GM15510 (cell line): ENCODE results near the gene VILL.

ENCODE experiments used
- POLR2A ChIP-seq: IDR thresholded peaks from 3 replicates; pipeline ENCODE4 v1.6.1; 2011; ENCODE audit warnings: borderline replicate concordance; ENCODE audit not compliant: insufficient read length; ENCODE audit errors: extremely low read depth

VILL gene

GRCh38 chr3:37955918-37956707 is 34.5 kb upstream of the VILL start:
- no peak for TF ChIP-seq POLR2A

- no peak for TF ChIP-seq POLR2A
Observed at GRCh38 chr3:37956723-37957538, 33.7 kb upstream of the VILL start.

GRCh38 chr3:37957539-37957936 is 33.0 kb upstream of the VILL start:
- no peak for TF ChIP-seq POLR2A

- TF ChIP-seq POLR2A = no peak
Observed at GRCh38 chr3:37961622-37962431, 28.8 kb upstream of the VILL start.

- TF ChIP-seq POLR2A = no peak
Observed at GRCh38 chr3:37963016-37963415, 27.6 kb upstream of the VILL start.

- no peak for TF ChIP-seq POLR2A
Observed at GRCh38 chr3:37963635-37964034, 27.0 kb upstream of the VILL start.

GRCh38 chr3:37964146-37964545 is 26.4 kb upstream of the VILL start:
- TF ChIP-seq POLR2A = no peak

- no peak for TF ChIP-seq POLR2A
Observed at GRCh38 chr3:37964716-37965115, 25.9 kb upstream of the VILL start.

- no peak for TF ChIP-seq POLR2A
Observed at GRCh38 chr3:37967260-37967881, 23.2 kb upstream of the VILL start.

- TF ChIP-seq POLR2A = no peak
Observed at GRCh38 chr3:37968199-37968598, 22.4 kb upstream of the VILL start.

GRCh38 chr3:37968813-37969595 is 21.6 kb upstream of the VILL start:
- TF ChIP-seq POLR2A = no peak

- no peak for TF ChIP-seq POLR2A
Observed at GRCh38 chr3:37969596-37970100, 20.9 kb upstream of the VILL start.

- no peak for TF ChIP-seq POLR2A
Observed at GRCh38 chr3:37970802-37971201, 19.8 kb upstream of the VILL start.

GRCh38 chr3:37971467-37971866 is 19.1 kb upstream of the VILL start:
- no peak for TF ChIP-seq POLR2A
